Stomach (tissue), 9 donors: ENCODE data around the gene ZNF277. TPM values are rescaled to one million over a fixed set of nuclear protein-coding genes. Genes with fewer than 3 reads are reported as not detected.

Experiments
- DNase-seq, 2 donors: peaks; one replicate each; pipeline versions ENCODE4 v3.0.0 to v3.0.0-alpha.2; 2013 to 2019
- H3K27ac ChIP-seq, 5 donors: fragments of 200-600 bp in 4 of 5; sonication (generic) in 4 of 5; one replicate each; pipeline ENCODE4 v1.5.1; 2013 to 2019; ENCODE audit warnings: mild to moderate bottlenecking in 1 of 5, moderate library complexity in 1 of 5
- H3K27me3 ChIP-seq, 3 donors: fragments of 200-600 bp; sonication (generic); one replicate each; pipeline ENCODE4 v1.5.1; 2017 to 2019; ENCODE audit warnings: mixed run types in 1 of 3
- H3K36me3 ChIP-seq, 4 donors: fragments of 200-600 bp; sonication (generic); 1 replicate in 3 of 4; 2 replicates in 1 of 4; pipeline ENCODE4 v1.5.1; 2016 to 2019
- H3K4me1 ChIP-seq, 4 donors: fragments of 200-600 bp; sonication (generic); one replicate each; pipeline ENCODE4 v1.5.1; 2016 to 2019
- H3K4me3 ChIP-seq, 4 donors: fragments of 200-600 bp; sonication (generic) in 3 of 4; one replicate each; pipeline ENCODE4 v1.5.1; 2016 to 2019; ENCODE audit warnings: mild to moderate bottlenecking in 1 of 4
- H3K9me3 ChIP-seq, 4 donors: fragments of 200-600 bp; sonication (generic); one replicate each; pipeline ENCODE4 v1.5.1; 2016 to 2019
- EP300 ChIP-seq: sonication (generic); formaldehyde crosslinking; IDR thresholded peaks from one replicate; pipeline ENCODE4 v1.6.1; 2017; ENCODE audit warnings: antibody characterized with exemption
- POLR2A ChIP-seq, 4 donors: fragments of 450-650 bp; IDR thresholded peaks; one replicate each; pipeline ENCODE4 v1.6.1; 2016; ENCODE audit warnings: antibody characterized with exemption in 4 of 4, control low read depth in 2 of 4, mild to moderate bottlenecking in 1 of 4, moderate library complexity in 1 of 4
- POLR2AphosphoS5 ChIP-seq, 3 donors: sonication (generic); formaldehyde crosslinking; IDR thresholded peaks; one replicate each; pipeline ENCODE4 v1.6.1; 2016; ENCODE audit warnings: antibody characterized with exemption in 3 of 3
- WGBS, 5 donors: extraction: QIAGEN DNeasy Blood & Tissue Kit in 3 of 5; methylation state at CpG; one replicate each; pipeline versions ENCODE4 v1.1.5 to v1.1.7; 2013 to 2018; 5-methylcytosine and 5-hydroxymethylcytosine counted together
- intact Hi-C: fragments of 100-400 bp; cut with DNase I; formaldehyde crosslinking; loops from one replicate; pipeline ENCODE4 v1.15.1; 2023; ENCODE audit warnings: low total_unique reads
- polyA plus RNA-seq, 3 donors: library from polyadenylated mRNA; stranded (reverse); fragments of 200-250 nt; gene quantifications; one replicate each; pipeline ENCODE4 v1.2.3, GENCODE V29; 2013
- total RNA-seq, 5 donors: library from RNA; depleted of rRNA; stranded (reverse); fragments of >200 nt; gene quantifications; one replicate each; pipeline versions ENCODE4 v1.1.0 to v1.2.3, GENCODE V29; 2014 to 2016
- TF ChIP-seq, protein P1 (sequence below), 7 experiments: fragments of 450-650 bp in 4 of 7; fragments of 200-600 bp in 3 of 7; sonication (generic) in 3 of 7; IDR thresholded peaks; one replicate each; pipeline ENCODE4 v1.5.1; 2016 to 2019; ENCODE audit warnings: antibody characterized with exemption in 7 of 7, control low read depth in 2 of 7, mild to moderate bottlenecking in 1 of 7
- donor health status: healthy with polysubstance abuse.
- donor health status: Bipolar disorder and iron deficiency.
- donor health status: healthy.

Gene ZNF277
- total and polyA plus RNA-seq, 8 donors = 9.9 to 75.0 (median 27.2) TPM

DNA sequence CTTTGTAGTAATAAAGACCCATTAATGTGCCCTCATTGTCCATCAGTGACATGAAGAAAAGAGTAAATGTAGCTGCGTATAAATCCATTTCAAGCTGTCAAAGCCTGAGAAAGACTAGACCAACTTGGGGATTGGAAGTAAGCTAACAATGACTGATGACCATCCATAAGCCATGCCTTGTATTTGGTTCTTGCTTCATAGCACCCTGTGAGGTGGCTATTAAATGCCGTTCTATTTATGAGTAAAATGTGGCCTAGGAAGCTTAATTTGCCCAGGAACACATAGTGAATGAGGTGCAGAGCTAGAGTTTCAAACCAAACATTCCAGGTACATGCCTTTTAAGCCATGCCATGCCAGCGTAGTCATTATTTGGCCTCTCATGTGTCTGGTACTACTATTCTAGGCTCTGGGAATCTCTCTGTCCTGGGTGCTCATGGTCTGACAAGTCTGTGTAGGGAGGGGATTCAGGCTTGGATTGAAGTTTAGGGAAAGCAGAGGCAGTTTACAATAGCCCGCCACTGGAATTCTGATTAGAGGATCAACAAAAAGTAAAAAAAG, 92.1 kb downstream of the ZNF277 start:
- no peak for DNase-seq
- no peaks in the 10 kb centered on the region for H3K9me3 ChIP-seq
- 74 to 99% (median 91%) methylated on average over 4 of the region's 4 CpGs for WGBS, 5 donors
- peaks cover 0 to 9% (median 5%) of the 10 kb centered on the region in 4 donors for H3K36me3 ChIP-seq
- H3K4me1 ChIP-seq = no peaks in the 10 kb centered on the region
- no peak overlapping the region for H3K4me3 ChIP-seq
- intact Hi-C loops = no loop called here
- no peak overlapping the region for H3K27ac ChIP-seq
- TF ChIP-seq EP300 = no peak
- no peak for TF ChIP-seq POLR2A (IDR thresholded peaks at IDR 0.05)
- TF ChIP-seq POLR2AphosphoS5 (IDR thresholded peaks at IDR 0.05) = no peak
- TF ChIP-seq, protein P1, sequence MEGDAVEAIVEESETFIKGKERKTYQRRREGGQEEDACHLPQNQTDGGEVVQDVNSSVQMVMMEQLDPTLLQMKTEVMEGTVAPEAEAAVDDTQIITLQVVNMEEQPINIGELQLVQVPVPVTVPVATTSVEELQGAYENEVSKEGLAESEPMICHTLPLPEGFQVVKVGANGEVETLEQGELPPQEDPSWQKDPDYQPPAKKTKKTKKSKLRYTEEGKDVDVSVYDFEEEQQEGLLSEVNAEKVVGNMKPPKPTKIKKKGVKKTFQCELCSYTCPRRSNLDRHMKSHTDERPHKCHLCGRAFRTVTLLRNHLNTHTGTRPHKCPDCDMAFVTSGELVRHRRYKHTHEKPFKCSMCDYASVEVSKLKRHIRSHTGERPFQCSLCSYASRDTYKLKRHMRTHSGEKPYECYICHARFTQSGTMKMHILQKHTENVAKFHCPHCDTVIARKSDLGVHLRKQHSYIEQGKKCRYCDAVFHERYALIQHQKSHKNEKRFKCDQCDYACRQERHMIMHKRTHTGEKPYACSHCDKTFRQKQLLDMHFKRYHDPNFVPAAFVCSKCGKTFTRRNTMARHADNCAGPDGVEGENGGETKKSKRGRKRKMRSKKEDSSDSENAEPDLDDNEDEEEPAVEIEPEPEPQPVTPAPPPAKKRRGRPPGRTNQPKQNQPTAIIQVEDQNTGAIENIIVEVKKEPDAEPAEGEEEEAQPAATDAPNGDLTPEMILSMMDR (IDR thresholded peaks at IDR 0.05) = no peak
- no peaks in the 10 kb centered on the region for H3K27me3 ChIP-seq

DNA sequence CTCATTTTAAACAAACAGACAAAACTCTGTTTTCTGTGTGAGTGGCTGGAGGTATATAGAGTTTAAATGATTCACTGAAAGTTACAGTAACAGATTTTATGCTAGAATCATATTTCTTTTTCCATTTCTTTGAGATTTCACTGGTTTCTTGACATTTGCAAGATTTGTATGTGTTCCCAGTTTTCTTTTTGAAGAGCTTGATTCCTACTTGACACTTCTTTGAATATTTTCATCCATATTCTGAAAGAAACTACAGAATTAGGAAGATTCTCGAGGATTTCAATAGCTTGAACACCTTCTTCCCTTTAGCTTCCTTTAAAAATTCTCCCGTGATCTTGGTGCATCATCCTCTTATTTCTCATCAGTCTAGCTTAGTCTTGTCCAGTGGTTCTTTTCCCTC, 93.6 kb downstream of the ZNF277 start:
- no peak for DNase-seq
- Histone ChIP-seq H3K36me3 (peaks cover 0 to 9% (median 6%) of the 10 kb centered on the region in 4 donors), H3K4me3 (no peak overlapping the region), H3K4me1 (no peaks in the 10 kb centered on the region), H3K27ac (no peak overlapping the region), H3K27me3 (no peaks in the 10 kb centered on the region), H3K9me3 (no peaks in the 10 kb centered on the region)
- WGBS, 5 donors = 95 to 100% (median 99%) methylated on average over 2 of the region's 2 CpGs
- TF ChIP-seq, protein P1 (IDR thresholded peaks at IDR 0.05) = no peak
- TF ChIP-seq POLR2AphosphoS5 (IDR thresholded peaks at IDR 0.05) (no peak), EP300 (no peak), POLR2A (IDR thresholded peaks at IDR 0.05) (no peak)
- intact Hi-C loops = no loop called here

DNA sequence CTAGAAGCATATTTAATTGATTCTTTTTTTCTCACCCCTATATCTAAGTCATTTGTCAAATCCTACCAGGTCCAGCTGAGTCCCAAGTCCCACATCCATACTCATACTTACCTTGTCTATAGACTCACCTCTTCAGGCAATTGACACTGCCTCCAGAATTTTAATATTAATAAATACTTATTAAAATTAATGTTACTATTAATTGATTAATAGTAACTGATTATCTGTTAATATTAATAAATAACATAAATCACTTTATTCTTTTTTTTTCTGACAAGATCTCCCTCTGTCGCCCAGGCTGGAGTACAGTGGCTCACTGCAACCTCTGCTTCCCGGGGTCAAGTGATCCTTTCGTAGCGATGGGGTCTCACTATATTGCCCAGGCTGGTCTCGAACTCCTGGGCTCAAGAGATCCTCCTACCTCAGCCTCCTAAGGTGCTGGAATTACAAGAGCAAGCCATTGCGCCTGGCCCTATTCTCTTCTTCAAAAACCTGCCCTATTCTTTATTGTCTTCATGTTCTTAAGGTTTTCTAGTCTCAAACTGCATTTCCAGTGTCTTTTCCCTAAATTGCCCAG, 94.4 kb downstream of the ZNF277 start:
- no peaks in the 10 kb centered on the region for H3K27me3 ChIP-seq
- 95 to 97% (median 97%) methylated on average over 6 of the region's 6 CpGs for WGBS, 5 donors
- H3K9me3 ChIP-seq = no peaks in the 10 kb centered on the region
- H3K36me3 ChIP-seq = peaks cover 0 to 9% (median 7%) of the 10 kb centered on the region in 4 donors
- no peak for TF ChIP-seq POLR2A (IDR thresholded peaks at IDR 0.05)
- TF ChIP-seq, protein P1 (IDR thresholded peaks at IDR 0.05) = no peak
- no peak for TF ChIP-seq POLR2AphosphoS5 (IDR thresholded peaks at IDR 0.05)
- no peak for TF ChIP-seq EP300
- no peak overlapping the region for H3K4me3 ChIP-seq
- H3K27ac ChIP-seq = no peak overlapping the region
- intact Hi-C loops = no loop called here
- no peaks in the 10 kb centered on the region for H3K4me1 ChIP-seq
- DNase-seq = no peak

DNA sequence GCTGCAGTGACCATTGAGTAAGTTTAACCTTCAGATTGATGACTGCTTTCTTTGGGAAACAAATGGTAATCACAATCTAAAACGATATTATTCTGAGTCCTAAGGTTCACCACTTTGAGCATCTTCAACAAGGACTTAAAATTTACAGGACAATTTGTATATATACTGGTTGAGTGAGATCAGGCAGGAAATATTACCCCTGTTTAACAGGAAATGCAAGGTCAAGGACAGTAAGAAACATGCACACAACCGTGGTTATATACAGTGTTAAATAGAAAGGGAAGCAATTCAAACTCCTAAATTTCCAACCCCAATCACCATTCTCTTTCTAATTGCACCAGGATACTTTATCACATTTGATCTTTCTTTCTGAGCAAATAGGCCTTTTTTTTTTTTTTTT, 96.1 kb downstream of the ZNF277 start:
- no peaks in the 10 kb centered on the region for H3K27me3 ChIP-seq
- TF ChIP-seq EP300 = no peak
- TF ChIP-seq POLR2AphosphoS5 (IDR thresholded peaks at IDR 0.05) = no peak
- no peak for TF ChIP-seq POLR2A (IDR thresholded peaks at IDR 0.05)
- TF ChIP-seq, protein P1 (IDR thresholded peaks at IDR 0.05) = no peak
- WGBS, 5 donors = 59 to 80% (median 71%) methylated on average over 2 of the region's 2 CpGs
- no peaks in the 10 kb centered on the region for H3K4me1 ChIP-seq
- H3K36me3 ChIP-seq = peaks cover 0 to 9% (median 7%) of the 10 kb centered on the region in 4 donors
- intact Hi-C loops = no loop called here
- no peaks in the 10 kb centered on the region for H3K9me3 ChIP-seq
- DNase-seq = no peak
- H3K27ac ChIP-seq = no peak overlapping the region
- no peak overlapping the region for H3K4me3 ChIP-seq
